ENCODE measurements around the gene PPP1R1B. TPM values are rescaled to one million over a fixed set of nuclear protein-coding genes. Genes with fewer than 3 reads are reported as not detected.

Gene PPP1R1B
- total RNA-seq, 1 experiment from 2014 or later, result not detected

DNA sequence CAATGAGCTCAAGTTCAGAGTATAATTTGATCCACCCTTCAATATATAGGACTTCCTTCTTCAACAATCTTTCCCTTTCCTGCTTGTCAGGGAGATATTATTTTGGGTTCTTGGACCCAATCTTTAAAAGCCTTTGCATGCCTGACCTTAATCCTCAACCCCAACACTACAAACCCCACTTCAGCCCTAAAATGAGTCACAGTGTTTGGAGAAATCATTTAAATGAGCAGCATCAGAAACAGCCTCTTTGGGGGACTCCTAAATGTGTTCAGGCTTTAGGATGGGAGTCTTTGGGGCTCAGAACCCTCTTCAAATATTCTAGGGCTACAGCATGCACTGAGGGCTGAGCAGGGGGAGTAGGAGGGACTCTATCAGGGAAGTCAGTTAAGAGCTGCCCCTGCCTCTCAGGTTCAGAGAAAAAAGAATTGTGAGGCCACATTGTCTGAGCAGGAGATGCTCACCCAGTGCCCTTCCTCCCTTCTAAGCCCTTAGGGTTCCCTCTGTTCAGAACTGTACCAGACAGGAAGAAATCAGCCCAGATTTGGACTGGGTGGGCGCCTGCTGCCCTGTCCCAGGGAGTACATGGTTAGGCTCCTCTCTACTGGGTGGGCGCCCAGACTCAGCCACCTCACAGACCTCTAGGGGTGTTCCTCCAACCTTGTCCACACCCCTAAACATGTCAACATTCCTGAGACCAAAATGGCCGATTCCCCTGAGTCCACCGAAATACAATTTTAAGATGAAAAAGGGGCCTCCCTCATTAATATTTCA is 24.0 kb upstream of the PPP1R1B start:
- H3K9me3 ChIP-seq (ENCODE audit: insufficient read depth, low read depth), result no peaks in the 10 kb centered on the region
- no peaks in the 10 kb centered on the region for H3K9me2 ChIP-seq (ENCODE audit: insufficient read depth)
- BruUV-seq (replicated peaks), result no TSS peak
- intact Hi-C loops (cut with micrococcal nuclease; ENCODE audit: unreplicated experiment), result no loop called here
- H3K27me3 ChIP-seq (ENCODE audit: insufficient read depth, low read depth), result peaks cover 93% of the 10 kb centered on the region
- ChIA-PET POLR2A (ENCODE audit: unreplicated experiment) (no interaction called here), CTCF (no interaction called here)
- no peak overlapping the region for H2AFZ ChIP-seq
- H3K36me3 ChIP-seq (ENCODE audit: low read depth), result no peaks in the 10 kb centered on the region
- H4K20me1 ChIP-seq (ENCODE audit: insufficient read depth), result no peaks in the 10 kb centered on the region
- no peak for DNase-seq
- no peak overlapping the region for H3K4me3 ChIP-seq
- H3K27ac ChIP-seq, result no peak overlapping the region
- H3K4me2 ChIP-seq, result no peak overlapping the region
- H3F3A ChIP-seq (ENCODE audit: insufficient read depth, low read depth), result no peaks in the 10 kb centered on the region
- no peaks in the 10 kb centered on the region for H3K4me1 ChIP-seq (replicated peaks; ENCODE audit: insufficient read depth)
- TF ChIP-seq, protein P1, sequence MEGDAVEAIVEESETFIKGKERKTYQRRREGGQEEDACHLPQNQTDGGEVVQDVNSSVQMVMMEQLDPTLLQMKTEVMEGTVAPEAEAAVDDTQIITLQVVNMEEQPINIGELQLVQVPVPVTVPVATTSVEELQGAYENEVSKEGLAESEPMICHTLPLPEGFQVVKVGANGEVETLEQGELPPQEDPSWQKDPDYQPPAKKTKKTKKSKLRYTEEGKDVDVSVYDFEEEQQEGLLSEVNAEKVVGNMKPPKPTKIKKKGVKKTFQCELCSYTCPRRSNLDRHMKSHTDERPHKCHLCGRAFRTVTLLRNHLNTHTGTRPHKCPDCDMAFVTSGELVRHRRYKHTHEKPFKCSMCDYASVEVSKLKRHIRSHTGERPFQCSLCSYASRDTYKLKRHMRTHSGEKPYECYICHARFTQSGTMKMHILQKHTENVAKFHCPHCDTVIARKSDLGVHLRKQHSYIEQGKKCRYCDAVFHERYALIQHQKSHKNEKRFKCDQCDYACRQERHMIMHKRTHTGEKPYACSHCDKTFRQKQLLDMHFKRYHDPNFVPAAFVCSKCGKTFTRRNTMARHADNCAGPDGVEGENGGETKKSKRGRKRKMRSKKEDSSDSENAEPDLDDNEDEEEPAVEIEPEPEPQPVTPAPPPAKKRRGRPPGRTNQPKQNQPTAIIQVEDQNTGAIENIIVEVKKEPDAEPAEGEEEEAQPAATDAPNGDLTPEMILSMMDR (conservative IDR thresholded peaks at IDR 0.05), result no peak
- no peak for TF ChIP-seq EZH2 (IDR thresholded peaks at IDR 0.05; ENCODE audit: low read depth)
- no peaks in the 10 kb centered on the region for H3K79me2 ChIP-seq (ENCODE audit: low read depth)

DNA sequence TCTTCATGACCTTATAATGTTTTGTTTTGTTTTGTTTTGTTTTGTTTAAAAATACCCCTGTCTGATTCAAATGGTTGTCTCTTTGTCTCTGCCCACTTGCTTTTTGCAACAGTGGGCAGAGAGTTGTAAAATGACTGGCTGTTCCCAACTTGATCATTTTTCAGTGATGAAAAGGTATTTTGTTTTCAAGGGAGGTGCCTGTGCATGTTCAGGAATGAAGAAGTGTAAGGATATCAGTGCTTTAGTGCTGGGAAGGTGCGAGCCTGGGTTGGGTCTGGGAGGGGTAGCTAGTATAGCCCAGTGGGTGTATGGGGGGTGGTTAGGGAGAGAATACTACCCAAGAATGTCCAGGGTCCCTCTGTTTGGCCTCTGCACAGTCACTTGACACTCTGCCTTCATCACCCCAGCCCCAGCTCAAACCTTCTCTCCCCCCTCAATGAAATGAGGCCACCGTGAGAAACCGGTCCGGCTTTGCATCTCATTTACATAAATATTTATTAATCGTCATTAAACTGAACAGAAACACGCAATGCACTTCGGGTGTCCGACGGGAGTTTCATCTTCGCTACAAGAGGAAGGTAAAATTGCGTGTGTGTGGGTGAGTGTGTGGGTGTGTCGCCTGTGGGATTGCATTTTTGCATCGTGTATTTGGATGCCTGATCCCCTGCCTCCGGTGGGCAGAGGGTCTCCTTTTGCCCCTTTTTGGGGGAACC is 23.3 kb upstream of the PPP1R1B start:
- BruUV-seq (replicated peaks), result no TSS peak
- no peaks in the 10 kb centered on the region for H3K79me2 ChIP-seq (ENCODE audit: low read depth)
- no peaks in the 10 kb centered on the region for H3F3A ChIP-seq (ENCODE audit: insufficient read depth, low read depth)
- intact Hi-C loops (cut with micrococcal nuclease; ENCODE audit: unreplicated experiment), result no loop called here
- no peak overlapping the region for H3K4me3 ChIP-seq
- POLR2A ChIA-PET (ENCODE audit: unreplicated experiment), result interaction anchor here (0.6 kb wide), 1 partner anchor 50 kb away, joined by 3 read pairs; no protein-coding TSS in a partner anchor
- H3K27ac ChIP-seq, result no peak overlapping the region
- H3K9me2 ChIP-seq (ENCODE audit: insufficient read depth), result no peaks in the 10 kb centered on the region
- no peaks in the 10 kb centered on the region for H3K4me1 ChIP-seq (replicated peaks; ENCODE audit: insufficient read depth)
- peaks cover 86% of the 10 kb centered on the region for H3K27me3 ChIP-seq (ENCODE audit: insufficient read depth, low read depth)
- H4K20me1 ChIP-seq (ENCODE audit: insufficient read depth), result no peaks in the 10 kb centered on the region
- H3K9me3 ChIP-seq (ENCODE audit: insufficient read depth, low read depth), result no peaks in the 10 kb centered on the region
- no peaks in the 10 kb centered on the region for H3K36me3 ChIP-seq (ENCODE audit: low read depth)
- TF ChIP-seq, protein P1 (conservative IDR thresholded peaks at IDR 0.05), result no peak
- TF ChIP-seq EZH2 (IDR thresholded peaks at IDR 0.05; ENCODE audit: low read depth), result no peak
- CTCF ChIA-PET, result no interaction called here
- no peak overlapping the region for H2AFZ ChIP-seq
- DNase-seq, result no peak
- no peak overlapping the region for H3K4me2 ChIP-seq

DNA sequence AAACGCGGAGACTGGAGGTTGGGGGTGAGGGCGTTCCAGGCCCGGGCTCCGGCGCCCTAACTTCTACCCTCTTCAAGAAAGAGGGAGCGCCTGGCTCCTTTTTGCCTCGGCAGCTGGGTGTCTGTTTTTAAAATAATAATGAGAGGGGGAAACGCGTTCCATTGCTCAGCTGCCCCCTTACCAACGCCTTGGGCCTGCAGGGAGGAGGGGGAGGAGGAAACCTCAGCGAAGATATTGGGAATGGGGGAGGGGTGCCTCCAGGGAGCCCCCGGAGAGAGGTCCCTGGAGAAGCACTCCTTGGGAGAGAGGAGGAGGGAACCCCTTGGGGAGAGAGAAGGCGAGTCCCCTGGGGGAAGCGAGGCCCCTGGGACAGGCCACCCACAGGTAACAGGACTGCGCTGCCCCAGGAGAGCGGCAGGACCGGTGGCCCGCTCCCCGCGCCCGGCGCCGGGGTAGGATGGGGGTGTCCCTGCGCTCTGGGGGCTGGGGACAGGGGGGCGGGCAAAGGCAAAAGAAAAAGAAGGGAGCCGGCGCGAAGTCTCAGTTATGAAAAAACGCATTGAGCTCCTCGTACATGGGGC is 21.8 kb upstream of the PPP1R1B start:
- no peak overlapping the region for H3K4me3 ChIP-seq
- no peak overlapping the region for H3K4me2 ChIP-seq
- no peaks in the 10 kb centered on the region for H3F3A ChIP-seq (ENCODE audit: insufficient read depth, low read depth)
- no peaks in the 10 kb centered on the region for H3K4me1 ChIP-seq (replicated peaks; ENCODE audit: insufficient read depth)
- H4K20me1 ChIP-seq (ENCODE audit: insufficient read depth), result no peaks in the 10 kb centered on the region
- ChIA-PET CTCF (interaction anchor here (0.7 kb wide), 1 partner anchor 11 kb away, joined by 4 read pairs; no protein-coding TSS in a partner anchor), POLR2A (ENCODE audit: unreplicated experiment) (no interaction called here)
- no peak for TF ChIP-seq EZH2 (IDR thresholded peaks at IDR 0.05; ENCODE audit: low read depth)
- TF ChIP-seq, protein P1 (conservative IDR thresholded peaks at IDR 0.05), result no peak
- H3K9me3 ChIP-seq (ENCODE audit: insufficient read depth, low read depth), result no peaks in the 10 kb centered on the region
- no peak overlapping the region for H3K27ac ChIP-seq
- intact Hi-C loops (cut with micrococcal nuclease; ENCODE audit: unreplicated experiment), result no loop called here
- H3K9me2 ChIP-seq (ENCODE audit: insufficient read depth), result no peaks in the 10 kb centered on the region
- H2AFZ ChIP-seq, result no peak overlapping the region
- no peak for DNase-seq
- H3K27me3 ChIP-seq (ENCODE audit: insufficient read depth, low read depth), result peaks cover 80% of the 10 kb centered on the region
- H3K79me2 ChIP-seq (ENCODE audit: low read depth), result no peaks in the 10 kb centered on the region
- BruUV-seq (replicated peaks), result no TSS peak
- H3K36me3 ChIP-seq (ENCODE audit: low read depth), result no peaks in the 10 kb centered on the region

Measured in PC-9 (cell line).